Kidney (tissue), 14 donors: ENCODE data around the gene HCRTR1. TPM values are rescaled to one million over a fixed set of nuclear protein-coding genes. Genes with fewer than 3 reads are reported as not detected.

Experiments used
- DNase-seq, 5 donors: peaks; one replicate each; pipeline ENCODE4 v3.0.0-alpha.2; 2013 to 2020
- FAIRE-seq: peaks from 2 replicates; lab custom pipeline; 2012; peaks lifted over from hg19 to GRCh38; lab: Jason Lieb, UNC
- H3K27ac ChIP-seq, 2 donors: one replicate each; pipeline ENCODE4 v1.7.0; 2013; ENCODE audit warnings: low read depth in 2 of 2, low read length in 2 of 2, inconsistent platforms in 1 of 2
- H3K27me3 ChIP-seq: one replicate; pipeline ENCODE4 v1.7.1; 2013; ENCODE audit warnings: low read length, inconsistent platforms; ENCODE audit not compliant: control insufficient read depth, insufficient read depth
- H3K36me3 ChIP-seq, 3 donors: one replicate each; pipeline versions ENCODE4 v1.7.0 to v1.7.1; 2013; ENCODE audit warnings: low read length in 3 of 3, control low read depth in 1 of 3, inconsistent platforms in 1 of 3; ENCODE audit not compliant: insufficient read depth in 3 of 3, control insufficient read depth in 2 of 3
- H3K4me1 ChIP-seq, 3 donors: one replicate each; pipeline versions ENCODE4 v1.7.0 to v1.7.1; 2013; ENCODE audit warnings: low read length in 3 of 3, inconsistent platforms in 1 of 3, low read depth in 1 of 3; ENCODE audit not compliant: control insufficient read depth in 2 of 3, insufficient read depth in 2 of 3
- H3K4me3 ChIP-seq, 3 donors: one replicate each; pipeline versions ENCODE4 v1.7.0 to v1.8.1; 2013; ENCODE audit warnings: low read length in 3 of 3, control low read depth in 1 of 3, inconsistent platforms in 1 of 3
- H3K9ac ChIP-seq, 3 donors: one replicate each; pipeline versions ENCODE4 v1.7.0 to v1.7.1; 2013; ENCODE audit warnings: low read length in 3 of 3, control low read depth in 1 of 3, inconsistent platforms in 1 of 3
- H3K9me3 ChIP-seq, 3 donors: one replicate each; pipeline versions ENCODE4 v1.7.0 to v1.7.1; 2013; ENCODE audit warnings: low read length in 3 of 3, control low read depth in 1 of 3, inconsistent platforms in 1 of 3; ENCODE audit not compliant: control insufficient read depth in 2 of 3, insufficient read depth in 1 of 3
- intact Hi-C: fragments of 100-400 bp; cut with DNase I; formaldehyde crosslinking; loops from one replicate; pipeline ENCODE4 v1.11.1; 2022
- polyA plus RNA-seq: library from polyadenylated mRNA; stranded (reverse); fragments of 350-450 nt; fragmentation: Illumina TruSeq; extraction: RNeasy Lipid Tissue Mini Kit (QIAGEN cat#74804); gene quantifications from one replicate; pipeline ENCODE4 v1.2.3, GENCODE V29; 2014; ENCODE audit warnings: low read depth, low replicate concordance; ENCODE audit not compliant: insufficient read depth
- total RNA-seq: library from RNA; stranded (reverse); fragmentation: NEBNext Ultra II Directional; extraction: Animal tissue kit (Norgen Biotek cat#: 25700); gene quantifications from one replicate; pipeline ENCODE4 v1.2.1, GENCODE V29; 2021
- TF ChIP-seq, protein P1 (sequence below): IDR thresholded peaks from 3 replicates; pipeline ENCODE4 v1.5.1; 2012; ENCODE audit warnings: mild to moderate bottlenecking, moderate library complexity, borderline replicate concordance; ENCODE audit not compliant: insufficient read depth; ENCODE audit errors: extremely low read depth
- donor health status: control.
- donor health status: control.
- donor health status: control.
- donor health status: control.
- donor health status: control.
- donor health status: DM: yes; HTN: yes; CAD: no.
- donor health status: Normal renal cell carcinoma (clear cell type).

HCRTR1 gene
- total and polyA plus RNA-seq, 2 donors from 2014 or later = 0.35 TPM; not detected in 1

DNA sequence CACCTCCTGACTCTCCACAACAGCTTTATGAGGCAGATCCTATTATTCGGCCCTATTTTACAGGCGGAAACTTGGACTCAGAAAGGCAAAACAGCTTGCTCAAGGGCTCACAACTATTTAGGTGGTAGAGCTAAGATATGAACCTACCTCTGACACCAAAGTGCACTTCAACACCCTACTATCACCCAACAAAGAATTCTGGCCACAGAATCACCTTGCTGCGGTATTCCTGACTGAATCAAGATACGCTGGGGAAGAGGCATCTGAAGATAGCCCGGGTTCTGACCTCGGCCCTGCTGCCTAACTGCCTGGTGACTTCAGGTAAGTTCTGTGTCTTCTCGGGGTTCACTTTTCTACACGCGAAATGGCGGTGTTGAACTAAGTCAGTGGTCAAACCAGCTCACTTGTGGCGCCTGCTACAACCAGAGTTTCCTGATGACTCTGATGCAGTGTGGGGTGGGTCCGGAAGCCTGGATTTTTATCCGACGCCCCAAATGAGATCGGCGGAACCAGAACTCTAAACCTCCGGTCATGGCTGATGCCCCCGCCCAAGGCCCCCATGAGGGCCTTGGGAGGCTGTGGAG lies 26.6 kb downstream of the HCRTR1 start:
- TF ChIP-seq, protein P1, sequence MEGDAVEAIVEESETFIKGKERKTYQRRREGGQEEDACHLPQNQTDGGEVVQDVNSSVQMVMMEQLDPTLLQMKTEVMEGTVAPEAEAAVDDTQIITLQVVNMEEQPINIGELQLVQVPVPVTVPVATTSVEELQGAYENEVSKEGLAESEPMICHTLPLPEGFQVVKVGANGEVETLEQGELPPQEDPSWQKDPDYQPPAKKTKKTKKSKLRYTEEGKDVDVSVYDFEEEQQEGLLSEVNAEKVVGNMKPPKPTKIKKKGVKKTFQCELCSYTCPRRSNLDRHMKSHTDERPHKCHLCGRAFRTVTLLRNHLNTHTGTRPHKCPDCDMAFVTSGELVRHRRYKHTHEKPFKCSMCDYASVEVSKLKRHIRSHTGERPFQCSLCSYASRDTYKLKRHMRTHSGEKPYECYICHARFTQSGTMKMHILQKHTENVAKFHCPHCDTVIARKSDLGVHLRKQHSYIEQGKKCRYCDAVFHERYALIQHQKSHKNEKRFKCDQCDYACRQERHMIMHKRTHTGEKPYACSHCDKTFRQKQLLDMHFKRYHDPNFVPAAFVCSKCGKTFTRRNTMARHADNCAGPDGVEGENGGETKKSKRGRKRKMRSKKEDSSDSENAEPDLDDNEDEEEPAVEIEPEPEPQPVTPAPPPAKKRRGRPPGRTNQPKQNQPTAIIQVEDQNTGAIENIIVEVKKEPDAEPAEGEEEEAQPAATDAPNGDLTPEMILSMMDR = no peak
- Histone ChIP-seq H3K9ac (peak overlapping the region; percentile 56 to 98 (median 90)), H3K36me3 (peaks cover 0 to 3% (median 0%) of the 10 kb centered on the region in 3 donors), H3K9me3 (no peaks in the 10 kb centered on the region), H3K4me1 (peaks cover 6 to 15% (median 9%) of the 10 kb centered on the region in 3 donors), H3K27ac (peak overlapping the region; percentile 93 to 99), H3K27me3 (no peaks in the 10 kb centered on the region), H3K4me3 (peak overlapping the region; percentile 75 to 95 (median 92))
- FAIRE-seq (no peak), DNase-seq (no peak)
- intact Hi-C loops = no loop called here

DNA sequence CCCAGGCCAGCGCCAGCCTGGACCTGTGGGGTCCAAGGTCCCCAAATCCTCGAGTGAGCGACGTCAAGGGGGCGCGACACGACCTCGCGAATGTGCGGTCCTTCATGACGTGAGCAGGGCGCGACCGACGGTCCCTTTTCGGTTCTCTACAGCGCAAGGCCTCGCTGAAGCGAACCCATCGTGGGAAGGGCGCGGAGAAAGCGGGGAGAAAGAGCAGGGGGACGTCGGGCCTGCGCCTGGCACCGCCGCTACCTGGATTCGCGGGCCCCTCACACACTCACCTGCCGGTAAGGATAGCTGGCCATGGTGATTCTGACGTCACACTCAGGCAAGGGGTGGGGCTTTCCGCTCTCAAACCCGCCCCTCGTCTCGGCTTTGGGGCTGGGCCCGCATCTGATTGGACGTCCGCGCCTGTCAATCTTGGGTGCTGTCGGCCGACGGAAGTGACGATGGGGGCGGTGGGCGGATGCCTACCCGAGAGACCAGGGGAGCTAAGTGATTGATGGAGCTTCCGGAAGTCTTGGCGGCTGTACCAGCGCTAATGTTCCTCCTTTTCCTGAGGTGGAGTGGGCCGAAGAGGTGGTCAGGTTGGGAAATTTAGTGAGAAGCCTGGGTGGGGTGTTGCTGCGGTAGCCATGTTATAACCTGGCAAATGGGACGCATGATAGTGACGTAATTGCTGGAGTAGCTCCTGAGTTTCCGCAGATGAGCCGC lies 27.2 kb downstream of the HCRTR1 start, which contains the start of gene PEF1:
Gene PEF1 (minus strand): TSS at position 317 of the 714 bp plus-strand sequence. CDS start 12 bp downstream, at position 305.
- Histone ChIP-seq H3K4me3 (peak within 1 kb of the TSS; percentile 75 to 95 (median 92)), H3K4me1 (peaks cover 6 to 15% (median 9%) of the 10 kb centered on the region in 3 donors), H3K36me3 (peaks cover 0 to 2% (median 0%) of the 10 kb centered on the region in 3 donors), H3K27ac (peak within 1 kb of the TSS; percentile 93 to 99), H3K27me3 (no peaks in the 10 kb centered on the region), H3K9ac (peak within 1 kb of the TSS; percentile 56 to 98 (median 90)), H3K9me3 (no peaks in the 10 kb centered on the region)
- DNase-seq (peak; percentile 99 to 100 (median 99)), FAIRE-seq (peak; percentile 35)
- TF ChIP-seq, protein P1 = peak; percentile 5
- intact Hi-C loops = no loop called here

DNA sequence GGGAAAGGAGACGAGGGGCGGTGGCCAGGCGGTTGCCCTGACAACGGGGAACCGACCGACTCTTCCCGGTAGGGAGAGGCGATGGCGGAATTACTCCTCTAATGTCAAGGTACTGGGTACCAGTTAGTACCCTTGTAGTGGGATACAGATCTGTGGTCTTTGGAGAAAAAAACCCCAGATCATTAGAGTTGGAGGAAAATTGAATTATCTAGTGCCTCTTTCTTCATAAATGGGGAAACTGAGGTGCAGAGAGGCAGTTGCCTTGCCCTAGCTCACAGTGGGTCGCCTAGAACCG lies 27.7 kb downstream of the HCRTR1 start:
- intact Hi-C loops = no loop called here
- FAIRE-seq (no peak), DNase-seq (peak in 1 of 5 donors; percentile 96)
- peak overlapping the region; percentile 19 to 98 (median 90) for H3K9ac ChIP-seq
- H3K9me3 ChIP-seq = no peaks in the 10 kb centered on the region
- peaks cover 6 to 15% (median 9%) of the 10 kb centered on the region in 3 donors for H3K4me1 ChIP-seq
- TF ChIP-seq, protein P1 = no peak
- H3K36me3 ChIP-seq = no peaks in the 10 kb centered on the region
- peak overlapping the region; percentile 93 to 99 for H3K27ac ChIP-seq
- H3K4me3 ChIP-seq = peak overlapping the region; percentile 75 to 95 (median 92)
- no peaks in the 10 kb centered on the region for H3K27me3 ChIP-seq
